ENCODE measurements around the gene KIF6.
A peak's percentile ranks its signal among the peaks of the same experiment; 100 is the strongest.

Gene KIF6

GRCh38 chr6:39407446-39407993 lies 317.7 kb downstream of the KIF6 start:
- no peak for DNase-seq

- no peak for DNase-seq
These were observed 320.9 kb downstream of the KIF6 start for GRCh38 chr6:39404312-39404711.

GRCh38 chr6:39403304-39403703 lies 321.9 kb downstream of the KIF6 start:
- no peak for DNase-seq

GRCh38 chr6:39402239-39402751 lies 322.9 kb downstream of the KIF6 start:
- DNase-seq: no peak

- DNase-seq: no peak
These were observed 323.8 kb downstream of the KIF6 start for GRCh38 chr6:39401376-39401775.

- DNase-seq: no peak
These were observed 325.2 kb downstream of the KIF6 start for GRCh38 chr6:39400026-39400425.

- no peak for DNase-seq
These were observed 328.4 kb downstream of the KIF6 start for GRCh38 chr6:39396854-39397253.

GRCh38 chr6:39393075-39393474 lies 332.1 kb downstream of the KIF6 start:
- no peak for DNase-seq

- no peak for DNase-seq
These were observed 334.0 kb downstream of the KIF6 start for GRCh38 chr6:39391182-39391581.

GRCh38 chr6:39389484-39389767 lies 335.8 kb downstream of the KIF6 start:
- no peak for DNase-seq

- DNase-seq: peak; percentile 9
These were observed 336.4 kb downstream of the KIF6 start for GRCh38 chr6:39388606-39389483.

- DNase-seq: no peak
These were observed 337.4 kb downstream of the KIF6 start for GRCh38 chr6:39387785-39388184.

- no peak for DNase-seq
These were observed 338.7 kb downstream of the KIF6 start for GRCh38 chr6:39386487-39386886.

GRCh38 chr6:39381550-39382140 lies 343.6 kb downstream of the KIF6 start:
- no peak for DNase-seq

- DNase-seq: no peak
These were observed 344.2 kb downstream of the KIF6 start for GRCh38 chr6:39380837-39381549.

GRCh38 chr6:39378960-39379425 lies 346.2 kb downstream of the KIF6 start:
- DNase-seq: no peak

GRCh38 chr6:39378175-39378959 lies 346.8 kb downstream of the KIF6 start:
- DNase-seq: no peak

GRCh38 chr6:39377539-39377950 lies 347.7 kb downstream of the KIF6 start:
- DNase-seq: peak; percentile 69

- no peak for DNase-seq
These were observed 349.8 kb downstream of the KIF6 start for GRCh38 chr6:39375405-39375804.

- DNase-seq: no peak
These were observed 354.8 kb downstream of the KIF6 start for GRCh38 chr6:39370390-39370789.

- DNase-seq: no peak
These were observed 355.2 kb downstream of the KIF6 start for GRCh38 chr6:39369987-39370386.

GRCh38 chr6:39367700-39368099 lies 357.5 kb downstream of the KIF6 start:
- DNase-seq: peak; percentile 94

Data from DMS79 treated with DMSO at 0.1 percent for 48 hours (cell line).